GM12865 (cell line): ENCODE data around the gene GNB1L.

ENCODE experiments used
- DNase-seq: peaks from one replicate; pipeline ENCODE4 v3.0.0; 2010; ENCODE audit warnings: low read depth
- H3K4me3 ChIP-seq: 2 replicates; pipeline ENCODE4 v1.5.1; 2011; ENCODE audit warnings: mild to moderate bottlenecking, low read depth, low read length, control low read depth
- CTCF ChIP-seq: IDR thresholded peaks from 2 replicates; pipeline ENCODE4 v1.5.1; 2011; ENCODE audit warnings: low read length, control low read depth, low read depth, inconsistent platforms; ENCODE audit not compliant: insufficient read depth; ENCODE audit errors: missing control alignments

Gene GNB1L

GRCh38 chr22:19893363-19893762, 38.7 kb upstream of the GNB1L start:
- H3K4me3 ChIP-seq = no peak overlapping the region

GRCh38 chr22:19892925-19893324, 38.3 kb upstream of the GNB1L start:
- no peak for TF ChIP-seq CTCF
- DNase-seq = no peak
- H3K4me3 ChIP-seq = no peak overlapping the region

More at GRCh38 chr22:19893363-19893762, 38.7 kb upstream of the GNB1L start:
- DNase-seq = no peak
- TF ChIP-seq CTCF = no peak

DNA sequence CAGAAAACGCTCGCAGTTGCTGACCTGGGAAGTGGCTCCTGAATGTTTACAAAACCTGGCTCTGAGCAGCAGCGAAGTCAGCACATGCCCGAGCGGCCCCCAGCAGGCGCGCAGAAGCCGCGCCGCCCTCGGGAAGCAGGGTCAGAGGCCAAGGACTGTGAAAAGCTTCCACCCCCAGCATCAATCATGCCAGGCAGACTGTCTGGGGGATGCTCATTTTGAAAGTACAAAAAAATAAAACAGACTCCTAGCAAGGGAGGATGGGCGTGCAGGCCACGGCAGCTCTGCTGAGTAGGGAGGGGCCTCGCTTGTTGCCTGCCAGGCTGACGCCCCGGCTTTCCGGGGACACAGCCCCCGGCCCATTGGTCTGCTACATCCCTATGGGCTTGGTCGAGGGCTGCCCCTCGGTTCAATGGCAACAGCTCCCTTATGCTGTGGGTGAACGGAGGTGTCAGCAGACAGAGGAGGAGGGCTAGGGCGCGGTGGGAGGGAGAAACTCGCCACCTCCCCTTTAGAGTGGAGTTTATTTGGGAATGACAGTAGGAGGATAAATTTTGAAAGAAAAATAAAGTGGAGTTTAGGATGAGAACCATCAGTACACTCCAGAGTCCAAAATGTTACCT, 37.7 kb upstream of the GNB1L start:
- DNase-seq = no peak
- TF ChIP-seq CTCF = no peak
- no peak overlapping the region for H3K4me3 ChIP-seq

DNA sequence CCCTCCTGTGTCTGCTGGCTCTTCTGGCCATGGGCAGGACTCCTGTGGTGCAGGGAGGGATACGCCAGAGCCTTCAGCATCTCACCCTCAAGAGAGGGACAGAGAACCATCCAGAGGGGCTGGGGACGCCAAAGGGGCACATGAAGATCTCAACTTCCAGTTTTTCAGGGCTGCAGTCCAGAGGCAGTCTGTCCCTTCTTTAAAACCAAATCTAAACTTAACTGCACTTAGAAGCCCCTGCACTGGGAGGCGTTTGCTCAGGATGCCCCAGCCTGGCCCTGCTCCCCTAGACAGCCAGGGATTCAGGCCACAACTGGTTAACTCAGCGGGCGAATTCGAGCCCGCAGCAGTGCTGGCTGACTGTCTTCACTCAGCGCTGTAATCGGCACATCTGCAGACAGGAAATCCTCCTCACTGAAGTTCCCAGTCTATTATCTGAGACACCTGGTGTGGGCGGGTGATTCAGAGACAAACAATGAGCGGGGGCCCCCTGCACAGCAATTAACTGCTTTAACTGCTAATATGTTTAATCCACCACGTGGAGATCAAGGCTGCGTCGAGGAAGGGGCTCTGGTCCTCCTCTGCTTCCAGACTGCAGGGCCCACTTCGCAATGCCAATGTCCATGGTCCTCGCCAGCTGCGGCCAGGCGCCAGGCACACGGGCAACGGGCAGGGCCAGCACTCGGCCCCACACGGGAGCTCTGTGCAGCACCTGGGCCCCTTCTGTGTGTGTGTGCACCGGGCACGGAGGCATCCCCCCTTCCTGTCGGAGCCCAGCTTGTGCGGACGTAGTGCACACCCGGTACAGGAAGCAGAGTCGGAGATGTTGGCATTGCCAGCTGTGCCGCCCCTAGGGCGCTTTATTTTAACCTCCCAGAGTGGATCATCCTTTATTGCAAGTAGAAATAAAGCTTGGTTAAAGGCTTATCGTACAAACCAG, 36.9 kb upstream of the GNB1L start:
- peak; percentile 58 for DNase-seq
- H3K4me3 ChIP-seq = no peak overlapping the region
- TF ChIP-seq CTCF = no peak

- DNase-seq = no peak
- no peak for TF ChIP-seq CTCF
- H3K4me3 ChIP-seq = no peak overlapping the region
Measured at GRCh38 chr22:19890502-19891316, 36.0 kb upstream of the GNB1L start.

- no peak for DNase-seq
- no peak for TF ChIP-seq CTCF
- H3K4me3 ChIP-seq = no peak overlapping the region
Measured at GRCh38 chr22:19889951-19890350, 35.3 kb upstream of the GNB1L start.
